ENCODE measurements around the gene MAP3K6.

The MAP3K6 gene

DNA sequence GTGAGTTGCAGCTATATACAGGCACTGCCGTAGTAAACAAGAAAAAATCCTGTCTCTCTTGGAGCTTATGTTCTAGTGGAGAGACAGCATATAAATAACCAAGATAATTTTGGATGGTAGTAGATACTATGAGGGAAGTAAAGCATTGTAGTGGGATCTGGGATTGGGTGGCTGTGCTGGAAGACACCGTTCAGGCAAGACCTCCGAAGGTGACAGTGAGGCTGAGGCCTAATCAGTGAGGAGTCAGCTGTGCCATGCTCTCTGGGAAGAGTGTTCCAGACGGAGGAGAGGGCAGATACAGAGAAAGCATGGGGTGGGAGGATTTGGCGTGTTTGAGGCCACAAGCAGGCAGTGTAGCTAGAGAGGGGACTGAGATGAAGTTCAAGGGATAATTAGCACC is 38.8 kb downstream of the MAP3K6 start:
- no peak overlapping the region for H2BK5ac ChIP-seq (ENCODE audit: low read length)
- H2BK120ac ChIP-seq (ENCODE audit: low read depth, low read length), result no peak overlapping the region
- H3K18ac ChIP-seq (ENCODE audit: low read length), result no peak overlapping the region
- no peak overlapping the region for H4K8ac ChIP-seq (ENCODE audit: low read depth, low read length)
- no peak overlapping the region for H3K27ac ChIP-seq (replicated peaks; ENCODE audit: low read length)
- H4K91ac ChIP-seq (ENCODE audit: low read depth, low read length, poor library complexity), result no peak overlapping the region
- WGBS, 2 donors (ENCODE audit: extremely low coverage in 2 of 2, insufficient read length in 2 of 2, insufficient replicate concordance in 1 of 2), result no CpG with 5 or more reads among the region's 5 CpGs
- H2AK5ac ChIP-seq (ENCODE audit: low read depth, low read length), result no peak overlapping the region
- H3K9me3 ChIP-seq (replicated peaks in 1 of 2; ENCODE audit: control insufficient read depth in 2 of 2, insufficient read depth in 1 of 2, low read depth in 1 of 2, low read length in 2 of 2), result no peaks in the 10 kb centered on the region
- no peak overlapping the region for H2AFZ ChIP-seq (ENCODE audit: low read length)
- H3K4me3 ChIP-seq (ENCODE audit: low read length in 2 of 2), result no peak overlapping the region
- no peak overlapping the region for H3K4ac ChIP-seq (ENCODE audit: low read length)
- peaks cover under 1% of the 10 kb centered on the region for H3K79me1 ChIP-seq (ENCODE audit: low read depth, low read length)
- H3K9ac ChIP-seq (ENCODE audit: low read depth, low read length, poor library complexity), result no peak overlapping the region
- H3K4me2 ChIP-seq (ENCODE audit: insufficient read depth, low read length, poor library complexity, severe bottlenecking), result no peak overlapping the region
- no peak for DNase-seq (ENCODE audit: low spot score)
- H2BK15ac ChIP-seq (ENCODE audit: low read length), result no peak overlapping the region
- H3K27me3 ChIP-seq (ENCODE audit: control insufficient read depth in 3 of 3, insufficient read depth in 3 of 3, low read depth in 1 of 3, low read length in 3 of 3), result peaks cover 0 to 1% (median 0%) of the 10 kb centered on the region in 3 experiments
- H3K23ac ChIP-seq (ENCODE audit: low read depth, low read length, poor library complexity), result no peak overlapping the region
- no peak overlapping the region for H2BK12ac ChIP-seq (ENCODE audit: low read length)
- no peak overlapping the region for H3K14ac ChIP-seq (ENCODE audit: low read length)
- peaks cover 38 to 82% of the 10 kb centered on the region in 2 donors for H3K36me3 ChIP-seq (replicated peaks in 1 of 2; ENCODE audit: control insufficient read depth in 2 of 2, insufficient read depth in 2 of 2, low read length in 2 of 2)
- H3K4me1 ChIP-seq (ENCODE audit: control insufficient read depth in 2 of 2, insufficient read depth in 1 of 2, low read depth in 1 of 2, low read length in 2 of 2), result peaks cover 0 to 2% of the 10 kb centered on the region in 2 donors

DNA sequence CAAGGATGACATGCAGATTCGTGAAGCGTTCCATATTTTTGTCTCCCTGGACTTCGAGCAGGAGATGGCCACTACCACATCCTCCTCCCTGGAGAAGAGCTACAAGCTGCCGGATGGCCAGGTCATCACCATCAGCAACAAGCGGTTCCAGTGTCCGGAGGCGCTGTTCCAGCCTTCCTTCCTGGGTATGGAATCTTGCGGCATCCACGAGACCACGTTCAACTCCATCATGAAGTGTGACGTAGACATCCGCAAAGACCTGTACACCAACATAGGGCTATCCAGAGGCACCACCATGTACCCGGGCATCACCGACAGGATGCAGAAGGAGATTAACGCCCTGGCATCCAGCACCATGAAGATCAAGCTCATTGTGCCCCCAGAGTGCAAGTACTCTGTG is 41.5 kb downstream of the MAP3K6 start:
- peaks cover 0 to 6% of the 10 kb centered on the region in 2 donors for H3K4me1 ChIP-seq (ENCODE audit: control insufficient read depth in 2 of 2, insufficient read depth in 1 of 2, low read depth in 1 of 2, low read length in 2 of 2)
- no CpG with 5 or more reads among the region's 15 CpGs for WGBS, 2 donors (ENCODE audit: extremely low coverage in 2 of 2, insufficient read length in 2 of 2, insufficient replicate concordance in 1 of 2)

DNA sequence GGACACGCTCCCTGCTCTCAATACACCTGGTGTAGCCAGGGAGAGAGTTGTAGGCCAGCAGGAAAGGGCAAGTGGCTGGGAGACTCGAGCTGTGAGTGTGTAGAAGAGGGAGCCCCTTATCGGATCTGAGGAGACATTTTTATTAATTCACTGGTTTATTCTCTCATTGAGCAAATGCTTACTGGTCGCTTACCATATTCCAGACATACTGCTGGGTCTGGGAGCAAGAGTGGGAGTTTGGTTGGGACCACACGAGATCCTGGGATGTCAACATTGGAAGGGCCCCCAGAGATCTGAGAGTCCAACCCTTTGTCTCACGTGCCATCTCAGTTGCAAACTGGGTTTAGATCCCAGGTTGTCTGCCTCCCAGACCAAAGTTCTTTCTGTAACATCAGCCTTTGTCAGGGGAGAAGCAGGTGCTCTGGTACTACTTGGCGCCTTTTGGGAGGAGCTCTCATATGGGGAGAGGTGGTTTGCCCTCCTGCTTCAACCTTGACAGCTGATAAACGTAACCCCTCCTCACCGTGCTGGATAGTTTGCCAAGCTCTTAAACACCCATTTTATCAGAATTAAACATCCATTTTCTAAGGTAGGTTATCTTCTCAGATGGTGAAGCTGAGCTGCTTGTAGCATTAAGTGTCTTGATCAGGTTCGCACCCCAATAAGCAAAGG is 44.1 kb downstream of the MAP3K6 start:
- H2AK5ac ChIP-seq (ENCODE audit: low read depth, low read length), result peak overlapping the region; percentile 30
- peak overlapping the region; percentile 71 for H3K27ac ChIP-seq (replicated peaks; ENCODE audit: low read length)
- H3K23ac ChIP-seq (ENCODE audit: low read depth, low read length, poor library complexity), result peak overlapping the region; percentile 87
- H3K4me3 ChIP-seq (ENCODE audit: low read length in 2 of 2), result peak overlapping the region; percentile 91 to 94
- H3K4ac ChIP-seq (ENCODE audit: low read length), result no peak overlapping the region
- peak overlapping the region; percentile 94 for H3K18ac ChIP-seq (ENCODE audit: low read length)
- no peak overlapping the region for H2BK120ac ChIP-seq (ENCODE audit: low read depth, low read length)
- WGBS, 2 donors (ENCODE audit: extremely low coverage in 2 of 2, insufficient read length in 2 of 2, insufficient replicate concordance in 1 of 2), result no CpG with 5 or more reads among the region's 10 CpGs
- H3K27me3 ChIP-seq (ENCODE audit: control insufficient read depth in 3 of 3, insufficient read depth in 3 of 3, low read depth in 1 of 3, low read length in 3 of 3), result no peaks in the 10 kb centered on the region
- peaks cover 18 to 36% of the 10 kb centered on the region in 2 donors for H3K36me3 ChIP-seq (replicated peaks in 1 of 2; ENCODE audit: control insufficient read depth in 2 of 2, insufficient read depth in 2 of 2, low read length in 2 of 2)
- peak overlapping the region; percentile 93 for H2BK5ac ChIP-seq (ENCODE audit: low read length)
- no peak overlapping the region for H4K8ac ChIP-seq (ENCODE audit: low read depth, low read length)
- H3K79me1 ChIP-seq (ENCODE audit: low read depth, low read length), result peaks cover 7% of the 10 kb centered on the region
- H3K9me3 ChIP-seq (replicated peaks in 1 of 2; ENCODE audit: control insufficient read depth in 2 of 2, insufficient read depth in 1 of 2, low read depth in 1 of 2, low read length in 2 of 2), result no peaks in the 10 kb centered on the region
- H2BK15ac ChIP-seq (ENCODE audit: low read length), result no peak overlapping the region
- H2BK12ac ChIP-seq (ENCODE audit: low read length), result no peak overlapping the region
- H3K9ac ChIP-seq (ENCODE audit: low read depth, low read length, poor library complexity), result peak overlapping the region; percentile 97
- H3K14ac ChIP-seq (ENCODE audit: low read length), result peak overlapping the region; percentile 59
- H3K4me1 ChIP-seq (ENCODE audit: control insufficient read depth in 2 of 2, insufficient read depth in 1 of 2, low read depth in 1 of 2, low read length in 2 of 2), result peaks cover 6 to 10% of the 10 kb centered on the region in 2 donors
- peak overlapping the region; percentile 88 for H2AFZ ChIP-seq (ENCODE audit: low read length)
- H3K4me2 ChIP-seq (ENCODE audit: insufficient read depth, low read length, poor library complexity, severe bottlenecking), result peak overlapping the region; percentile 62
- H4K91ac ChIP-seq (ENCODE audit: low read depth, low read length, poor library complexity), result no peak overlapping the region
- no peak for DNase-seq (ENCODE audit: low spot score)

More for the DNA sequence above, 41.5 kb downstream of the MAP3K6 start:
- Histone ChIP-seq H4K91ac (ENCODE audit: low read depth, low read length, poor library complexity) (no peak overlapping the region), H4K8ac (ENCODE audit: low read depth, low read length) (no peak overlapping the region), H3K18ac (ENCODE audit: low read length) (no peak overlapping the region), H3K9ac (ENCODE audit: low read depth, low read length, poor library complexity) (no peak overlapping the region), H2BK15ac (ENCODE audit: low read length) (no peak overlapping the region), H3K36me3 (replicated peaks in 1 of 2; ENCODE audit: control insufficient read depth in 2 of 2, insufficient read depth in 2 of 2, low read length in 2 of 2) (peaks cover 19 to 56% of the 10 kb centered on the region in 2 donors), H3K79me1 (ENCODE audit: low read depth, low read length) (peaks cover 7% of the 10 kb centered on the region), H3K4ac (ENCODE audit: low read length) (no peak overlapping the region), H3K4me3 (ENCODE audit: low read length in 2 of 2) (no peak overlapping the region), H2AK5ac (ENCODE audit: low read depth, low read length) (no peak overlapping the region), H2BK5ac (ENCODE audit: low read length) (no peak overlapping the region), H3K23ac (ENCODE audit: low read depth, low read length, poor library complexity) (no peak overlapping the region), H3K27ac (replicated peaks; ENCODE audit: low read length) (no peak overlapping the region), H2BK120ac (ENCODE audit: low read depth, low read length) (no peak overlapping the region), H3K27me3 (ENCODE audit: control insufficient read depth in 3 of 3, insufficient read depth in 3 of 3, low read depth in 1 of 3, low read length in 3 of 3) (no peaks in the 10 kb centered on the region), H3K14ac (ENCODE audit: low read length) (no peak overlapping the region), H3K9me3 (replicated peaks in 1 of 2; ENCODE audit: control insufficient read depth in 2 of 2, insufficient read depth in 1 of 2, low read depth in 1 of 2, low read length in 2 of 2) (no peaks in the 10 kb centered on the region), H3K4me2 (ENCODE audit: insufficient read depth, low read length, poor library complexity, severe bottlenecking) (no peak overlapping the region), H2BK12ac (ENCODE audit: low read length) (no peak overlapping the region), H2AFZ (ENCODE audit: low read length) (no peak overlapping the region)
- no peak for DNase-seq (ENCODE audit: low spot score)

DNA sequence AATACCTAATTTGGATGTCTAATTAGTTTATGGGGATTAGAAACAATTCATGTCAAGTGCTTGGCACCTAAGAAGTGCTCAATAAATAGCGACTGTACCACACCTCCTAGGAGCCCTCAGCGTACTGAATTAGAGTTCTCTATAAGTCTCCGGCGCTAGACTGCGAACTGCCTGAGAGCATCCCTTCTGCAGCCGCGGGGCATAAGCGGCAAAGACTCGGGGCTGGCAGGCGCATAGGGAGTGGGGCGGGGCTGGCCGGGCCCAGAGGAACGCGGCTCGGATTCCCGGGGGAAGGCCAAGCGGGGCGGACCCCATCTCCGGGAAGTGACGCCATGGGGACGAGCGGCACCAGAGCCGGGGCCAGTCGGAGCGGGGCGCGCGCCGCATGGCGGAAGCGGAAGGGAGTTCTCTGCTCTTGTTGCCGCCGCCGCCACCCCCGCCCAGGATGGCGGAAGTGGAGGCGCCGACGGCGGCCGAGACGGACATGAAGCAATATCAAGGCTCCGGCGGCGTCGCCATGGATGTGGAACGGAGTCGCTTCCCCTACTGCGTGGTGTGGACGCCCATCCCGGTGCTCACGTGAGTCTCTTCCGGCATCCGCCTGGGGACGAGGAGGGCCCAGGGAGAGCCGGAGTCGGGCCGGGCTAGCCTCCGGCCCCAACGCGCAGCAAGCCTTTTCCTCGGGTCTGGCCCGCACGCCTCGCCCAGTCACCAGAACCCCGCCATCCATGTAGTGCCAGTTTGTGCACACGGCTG is 44.8 kb downstream of the MAP3K6 start, which contains the start of gene TMEM222:
Gene TMEM222, plus strand, starts transcription at position 351 of the 756 bp plus-strand sequence. Its CDS starts 35 bp downstream, at position 386.
- peak within 1 kb of the TSS; percentile 77 for H4K8ac ChIP-seq (ENCODE audit: low read depth, low read length)
- H3K4me2 ChIP-seq (ENCODE audit: insufficient read depth, low read length, poor library complexity, severe bottlenecking), result peak within 1 kb of the TSS; percentile 66
- no peak within 1 kb of the TSS for H4K91ac ChIP-seq (ENCODE audit: low read depth, low read length, poor library complexity)
- peak within 1 kb of the TSS; percentile 93 for H2BK5ac ChIP-seq (ENCODE audit: low read length)
- H3K23ac ChIP-seq (ENCODE audit: low read depth, low read length, poor library complexity), result peak within 1 kb of the TSS; percentile 87
- peak within 1 kb of the TSS; percentile 91 to 94 for H3K4me3 ChIP-seq (ENCODE audit: low read length in 2 of 2)
- no peak within 1 kb of the TSS for H3K4ac ChIP-seq (ENCODE audit: low read length)
- H2AK5ac ChIP-seq (ENCODE audit: low read depth, low read length), result peak within 1 kb of the TSS; percentile 30
- peak; percentile 94 for DNase-seq (ENCODE audit: low spot score)
- no peak within 1 kb of the TSS for H2BK15ac ChIP-seq (ENCODE audit: low read length)
- peak within 1 kb of the TSS; percentile 88 for H2AFZ ChIP-seq (ENCODE audit: low read length)
- peaks cover 18 to 30% of the 10 kb centered on the region in 2 donors for H3K36me3 ChIP-seq (replicated peaks in 1 of 2; ENCODE audit: control insufficient read depth in 2 of 2, insufficient read depth in 2 of 2, low read length in 2 of 2)
- H2BK12ac ChIP-seq (ENCODE audit: low read length), result no peak within 1 kb of the TSS
- H3K18ac ChIP-seq (ENCODE audit: low read length), result peak within 1 kb of the TSS; percentile 94
- peak within 1 kb of the TSS; percentile 59 for H3K14ac ChIP-seq (ENCODE audit: low read length)
- peak within 1 kb of the TSS; percentile 97 for H3K9ac ChIP-seq (ENCODE audit: low read depth, low read length, poor library complexity)
- no peak within 1 kb of the TSS for H2BK120ac ChIP-seq (ENCODE audit: low read depth, low read length)
- no peaks in the 10 kb centered on the region for H3K9me3 ChIP-seq (replicated peaks in 1 of 2; ENCODE audit: control insufficient read depth in 2 of 2, insufficient read depth in 1 of 2, low read depth in 1 of 2, low read length in 2 of 2)
- H3K4me1 ChIP-seq (ENCODE audit: control insufficient read depth in 2 of 2, insufficient read depth in 1 of 2, low read depth in 1 of 2, low read length in 2 of 2), result peaks cover 6 to 12% of the 10 kb centered on the region in 2 donors
- H3K27ac ChIP-seq (replicated peaks; ENCODE audit: low read length), result peak within 1 kb of the TSS; percentile 71
- H3K79me1 ChIP-seq (ENCODE audit: low read depth, low read length), result peaks cover 7% of the 10 kb centered on the region
- WGBS, 2 donors (ENCODE audit: extremely low coverage in 2 of 2, insufficient read length in 2 of 2, insufficient replicate concordance in 1 of 2), result no CpG with 5 or more reads among the region's 67 CpGs
- H3K27me3 ChIP-seq (ENCODE audit: control insufficient read depth in 3 of 3, insufficient read depth in 3 of 3, low read depth in 1 of 3, low read length in 3 of 3), result no peaks in the 10 kb centered on the region

All from neuronal stem cell (in vitro differentiated cells).